ENCODE results near the gene CT45A9. TPM values are rescaled to one million over a fixed set of nuclear protein-coding genes. Genes with fewer than 3 reads are reported as not detected.

Gene CT45A9
- total RNA-seq, 2 experiments from 2014 or later: not detected

Other genes with a start within 250 kb of the CT45A9 start
- not detected for gene CT45A1, start 158.2 kb downstream of the CT45A9 start, total RNA-seq
- gene CT45A3, start 103.6 kb downstream of the CT45A9 start, total RNA-seq: not detected
- gene CT45A5, start 86.3 kb downstream of the CT45A9 start, total RNA-seq: not detected
- not detected for gene CT45A6, start 69.0 kb downstream of the CT45A9 start, total RNA-seq
- not detected for gene CT45A2, start 51.8 kb downstream of the CT45A9 start, total RNA-seq
- gene CT45A7, start 34.5 kb downstream of the CT45A9 start, total RNA-seq: not detected
- gene CT45A8, start 17.3 kb downstream of the CT45A9 start, total RNA-seq: not detected
- not detected for gene CT45A10, start 21.6 kb upstream of the CT45A9 start, total RNA-seq
- gene SAGE1, start 21.9 kb upstream of the CT45A9 start, total RNA-seq: not detected
- gene MMGT1, start 102.2 kb upstream of the CT45A9 start, total RNA-seq: 10 to 100 TPM; 11.6 to 17.4 TPM
- gene SLC9A6, start 113.6 kb upstream of the CT45A9 start, total RNA-seq: 10 to 100 TPM; 14.5 to 15.7 TPM

Data from activated CD8-positive, alpha-beta memory T cell treated with anti-CD3 and anti-CD28 coated beads, Interleukin-2, amount 10 ng/mL, durations not matched to agents 7 days and 5 days (primary cell).